HG03066 (cell line): ENCODE results near the gene PDE1C.
A peak's percentile ranks its signal among the peaks of the same experiment; 100 is the strongest.
"Not testable (repeated sequence)": the region's sequence is repeated elsewhere in the genome, so short reads cannot be mapped to it uniquely, and the experiment has no call there.

Source experiments
- ATAC-seq: cut with Tn5 transposase; IDR thresholded peaks from one replicate; pipeline ENCODE4 v1.9.1; 2021; ENCODE audit warnings: low read depth; ENCODE audit not compliant: unreplicated experiment

Gene PDE1C

DNA sequence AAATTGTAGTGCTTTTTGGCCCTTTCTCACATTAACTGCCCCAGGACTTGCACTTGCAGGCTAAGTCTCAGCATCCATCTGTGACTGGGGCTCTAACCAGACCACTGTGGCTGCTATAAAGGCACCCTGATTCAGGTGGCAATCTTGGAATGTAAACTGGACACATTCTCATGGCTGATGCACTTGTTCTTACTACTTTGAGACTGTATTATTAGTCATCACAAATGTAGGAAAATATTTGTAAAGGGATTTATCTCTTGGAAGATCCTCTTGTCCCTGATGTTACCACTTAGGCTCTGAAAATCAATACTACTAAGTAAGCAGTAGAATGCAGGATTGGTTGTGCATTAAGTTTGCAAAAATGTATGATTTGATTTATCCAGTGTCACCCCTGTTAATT is 25.0 kb downstream of the PDE1C start:
- no peak for ATAC-seq

- ATAC-seq: no peak
Observed at GRCh38 chr7:32044739-32045138, 25.5 kb downstream of the PDE1C start.

DNA sequence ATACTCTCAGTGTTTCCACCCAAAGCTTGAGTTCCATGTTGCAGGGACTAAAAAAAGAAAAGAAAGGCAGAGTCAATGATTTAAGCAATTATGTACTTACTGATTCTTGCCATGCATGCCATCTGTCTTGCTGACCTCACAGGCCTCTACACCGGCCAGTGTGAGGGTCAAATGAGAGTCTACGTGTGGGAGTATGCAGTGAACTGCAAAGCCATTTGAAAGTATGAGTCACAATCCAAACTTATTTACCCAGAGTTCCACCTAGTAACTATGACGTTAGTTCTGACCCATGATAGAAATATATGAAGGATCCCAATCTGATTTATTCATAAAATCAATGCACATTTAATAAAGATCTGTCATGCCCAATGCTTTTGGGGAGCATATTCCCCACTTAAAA is 26.5 kb downstream of the PDE1C start:
- peak; percentile 64 for ATAC-seq

DNA sequence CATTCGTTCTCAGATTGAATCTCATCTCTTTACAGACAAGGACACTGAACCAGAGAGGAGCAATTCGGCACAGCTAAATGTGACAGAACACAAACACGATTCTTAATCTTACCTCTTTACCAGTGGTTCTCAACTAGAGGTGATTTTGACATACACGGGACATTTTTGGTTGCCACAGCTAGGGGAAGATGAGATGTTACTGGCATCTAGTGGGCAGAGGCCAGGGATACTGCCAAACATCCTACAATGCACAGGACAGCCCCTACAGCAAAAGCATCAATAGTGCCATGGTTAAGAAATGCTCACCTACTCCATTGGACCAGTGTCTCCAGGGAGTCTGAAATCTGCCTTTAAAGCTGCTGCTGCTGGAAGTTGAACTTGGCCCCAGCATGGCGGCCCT is 27.3 kb downstream of the PDE1C start:
- ATAC-seq: no peak

DNA sequence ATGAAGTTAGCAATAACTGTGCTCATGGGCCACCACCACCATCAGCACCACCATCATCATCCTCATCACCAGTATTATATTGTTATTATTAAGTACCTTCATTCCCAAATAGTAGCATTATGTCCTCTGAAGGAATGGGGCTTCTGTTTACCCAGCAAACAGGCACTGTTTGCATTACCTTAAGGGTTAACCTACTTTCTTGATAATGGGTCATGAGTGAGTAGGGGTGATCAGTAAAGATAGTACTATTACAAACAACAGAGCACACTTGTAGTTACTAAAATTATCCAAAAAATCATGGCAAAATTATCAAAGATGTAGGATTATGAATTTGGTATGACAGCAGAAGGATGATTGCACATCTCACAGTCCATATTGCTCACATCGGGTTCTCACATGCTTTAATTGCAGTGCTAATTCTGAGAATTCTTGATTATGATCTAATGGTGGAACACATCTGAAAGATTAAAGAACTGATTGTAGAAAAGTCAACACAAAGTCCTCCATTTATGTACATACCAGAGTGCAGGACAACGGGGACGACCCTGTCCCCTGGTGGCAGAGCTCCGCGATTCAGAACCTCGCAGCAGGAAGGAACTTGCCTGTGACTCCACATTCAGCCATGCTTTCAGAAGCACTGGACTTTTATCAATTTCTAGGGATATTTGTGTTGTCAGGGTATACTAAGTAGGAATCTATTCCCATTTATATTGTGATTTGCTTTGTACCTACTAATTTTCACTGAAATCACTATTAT is 31.0 kb downstream of the PDE1C start:
- no peak for ATAC-seq

- peak; percentile 77 for ATAC-seq
Observed at GRCh38 chr7:32037650-32038198, 32.5 kb downstream of the PDE1C start.

DNA sequence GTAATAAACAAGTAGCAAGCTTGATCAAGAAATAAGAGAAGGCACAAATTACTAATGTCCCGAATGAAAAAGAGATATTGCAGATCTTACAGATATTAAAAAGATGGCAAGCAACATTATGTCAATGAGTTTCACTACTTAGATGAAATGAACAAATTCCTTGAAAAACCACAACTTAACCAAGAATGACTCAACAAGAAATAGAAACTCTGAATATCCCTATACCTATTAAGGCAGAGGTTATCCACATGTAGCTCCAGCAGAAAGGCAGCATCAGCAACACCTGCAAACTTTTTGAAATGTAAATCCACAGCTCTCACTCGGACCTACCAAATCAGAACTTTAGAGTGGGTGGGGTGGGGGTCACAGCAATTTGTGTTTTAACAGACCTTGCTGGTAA is 33.6 kb downstream of the PDE1C start:
- ATAC-seq: no peak

GRCh38 chr7:32034052-32034451 is 36.2 kb downstream of the PDE1C start:
- no peak for ATAC-seq

DNA sequence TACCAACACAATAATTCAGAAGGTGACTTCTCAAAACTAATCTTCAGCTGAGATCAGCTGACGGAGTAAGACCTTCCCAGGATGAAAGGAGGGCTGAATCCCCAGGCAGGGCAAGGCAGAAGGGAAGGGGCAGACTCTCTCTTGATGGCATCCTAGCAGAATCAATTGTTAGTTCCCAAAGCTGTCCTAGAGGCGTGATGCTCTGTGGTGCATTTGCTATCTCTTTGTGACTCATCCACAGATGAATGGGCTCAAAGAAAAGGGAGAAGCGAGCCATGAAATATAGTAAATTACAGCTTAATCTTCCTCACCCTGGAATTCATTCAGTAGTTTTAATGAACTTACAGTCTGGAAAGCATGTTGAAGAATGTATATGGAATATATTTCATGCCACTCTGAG is 37.2 kb downstream of the PDE1C start:
- no peak for ATAC-seq

DNA sequence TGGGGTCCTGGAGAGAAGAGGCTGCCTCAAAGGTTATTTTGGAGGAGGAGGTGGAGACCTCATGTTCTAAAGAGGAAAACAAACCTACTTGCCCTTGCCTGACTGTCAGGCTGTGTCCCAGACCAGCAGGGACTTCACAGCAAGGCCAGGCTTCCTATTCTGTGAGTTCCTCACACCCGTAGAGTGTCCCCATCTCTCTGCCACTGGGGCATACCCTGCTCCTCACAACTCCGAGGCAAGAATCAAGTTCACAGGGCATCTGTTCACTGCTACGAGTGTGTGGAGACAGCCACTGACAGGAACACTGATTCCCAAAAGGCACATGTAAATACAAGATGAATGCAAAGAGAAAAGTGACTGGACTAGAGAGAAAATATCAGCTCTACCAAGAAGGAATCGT is 38.0 kb downstream of the PDE1C start:
- no peak for ATAC-seq

DNA sequence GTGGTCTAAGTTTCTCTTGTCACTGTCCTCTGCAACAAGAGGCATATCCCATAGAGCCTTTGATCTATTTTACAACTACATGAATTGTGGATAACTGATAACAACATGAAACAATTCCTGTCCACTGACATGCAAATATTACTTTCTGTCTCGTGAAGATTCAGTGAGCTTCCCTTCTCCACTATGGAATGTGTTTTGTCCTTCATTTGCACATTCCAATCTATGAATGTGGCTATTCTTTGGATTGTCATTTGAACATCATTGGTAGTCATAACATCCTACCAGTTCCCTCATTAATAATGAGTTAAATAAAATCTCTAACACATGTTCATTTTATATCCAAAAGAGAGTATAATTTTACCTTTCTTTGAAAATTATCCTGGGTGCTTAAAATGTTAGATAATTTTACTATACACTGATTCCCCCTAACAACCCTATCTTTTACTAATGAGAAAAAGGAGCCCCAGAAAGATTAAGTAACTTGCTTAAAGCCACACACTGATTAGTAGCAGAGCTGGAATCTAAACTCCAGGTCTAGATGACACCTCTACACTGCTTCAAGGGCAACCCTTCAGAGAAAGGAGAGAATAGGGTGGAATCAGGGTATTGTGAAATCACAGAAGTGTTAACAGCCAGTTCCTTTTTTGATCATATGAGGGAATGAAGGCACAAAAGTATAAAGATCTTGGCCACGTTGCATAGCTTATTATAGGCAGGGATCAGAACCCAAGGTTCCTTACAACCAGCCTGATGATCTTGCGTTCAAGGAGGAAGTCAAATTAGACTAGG is 39.1 kb downstream of the PDE1C start:
- ATAC-seq: no peak

DNA sequence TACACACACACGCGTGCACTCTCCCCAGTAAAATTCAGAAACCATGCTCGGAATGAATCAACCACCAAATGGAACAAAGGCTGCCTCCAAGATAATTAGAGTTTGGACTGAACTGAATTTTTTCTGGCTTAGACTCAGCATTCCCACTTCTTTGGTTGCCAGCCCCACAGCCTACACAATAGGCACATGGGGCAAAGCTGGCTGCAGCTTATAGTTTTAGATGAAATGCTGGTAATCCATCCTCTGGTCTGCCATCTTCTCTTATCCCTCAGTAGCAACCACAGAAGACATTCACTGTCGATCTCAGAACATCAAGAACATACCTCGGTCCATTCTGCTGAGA is 44.2 kb downstream of the PDE1C start:
- no peak for ATAC-seq

- no peak for ATAC-seq
Observed at GRCh38 chr7:32025381-32026082, 44.7 kb downstream of the PDE1C start.

- ATAC-seq: no peak
Observed at GRCh38 chr7:32023376-32023775, 46.8 kb downstream of the PDE1C start.

DNA sequence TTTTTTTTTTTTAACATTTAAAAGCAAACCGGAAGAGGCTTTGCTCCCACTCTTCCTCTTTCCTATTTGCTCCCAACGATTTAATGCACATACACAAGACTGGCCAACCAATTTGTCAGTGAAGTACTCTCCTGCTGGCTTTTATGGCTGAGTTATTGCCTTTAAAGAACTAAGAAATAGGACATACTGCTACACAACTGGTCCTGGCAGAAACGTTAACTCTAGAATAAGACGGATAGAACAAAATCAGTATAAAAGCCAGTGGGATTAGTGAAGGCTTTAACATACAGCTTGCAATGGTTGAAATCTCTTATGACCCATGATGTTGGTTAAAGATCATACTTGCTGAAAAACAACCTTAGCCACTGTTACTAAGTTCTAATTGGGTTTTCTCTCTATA is 47.2 kb downstream of the PDE1C start:
- no peak for ATAC-seq

DNA sequence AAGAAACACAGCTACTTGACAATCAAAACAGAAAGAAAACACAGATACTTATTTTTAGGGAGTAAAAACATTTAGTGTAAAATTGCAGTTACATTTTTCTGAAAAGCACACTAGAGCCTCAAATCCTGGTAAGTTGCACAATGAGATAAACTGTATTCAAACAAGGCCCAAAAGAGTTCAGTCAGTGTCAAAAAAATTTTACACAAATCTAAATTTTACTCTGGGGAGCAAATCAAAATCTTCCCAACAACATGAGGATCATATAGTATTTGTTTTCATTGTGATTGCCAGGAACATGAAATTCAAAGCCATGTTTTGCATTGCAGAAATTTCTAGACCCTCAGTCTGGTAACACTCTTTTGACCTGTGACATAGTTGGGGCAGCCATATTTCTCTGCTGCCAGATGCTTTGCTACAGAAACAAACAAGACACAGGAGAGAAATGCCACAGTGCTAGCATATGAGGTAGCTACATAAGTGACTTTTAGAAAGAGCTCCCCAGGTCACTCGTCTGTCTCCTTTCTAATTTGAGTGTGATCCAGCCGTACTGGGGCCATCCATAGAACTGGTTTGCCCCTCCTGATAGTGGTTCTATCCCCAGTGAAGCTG is 49.6 kb downstream of the PDE1C start:
- ATAC-seq: no peak

- no peak for ATAC-seq
Observed at GRCh38 chr7:32018845-32019578, 51.2 kb downstream of the PDE1C start.

GRCh38 chr7:32015133-32015532 is 55.1 kb downstream of the PDE1C start:
- ATAC-seq: no peak

GRCh38 chr7:32013471-32013870 is 56.7 kb downstream of the PDE1C start:
- ATAC-seq: not testable (repeated sequence)

DNA sequence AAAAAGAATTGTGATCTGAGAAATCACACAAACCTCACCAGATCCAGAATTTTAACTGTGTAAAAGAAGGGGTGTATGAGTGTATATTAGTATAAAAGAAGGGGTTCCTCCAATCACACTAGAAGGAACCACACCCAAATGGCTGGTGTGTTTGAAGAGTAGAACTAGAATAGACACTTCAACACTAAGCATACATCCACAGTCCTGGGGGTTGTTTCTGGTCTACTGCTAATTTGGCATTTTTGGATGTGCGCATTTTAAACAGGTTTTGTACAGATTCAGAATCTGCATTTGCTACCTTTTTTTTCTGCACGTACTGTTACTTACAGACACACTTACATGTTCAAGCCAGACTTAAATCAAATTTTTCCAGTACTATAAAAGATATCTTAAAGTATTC is 64.6 kb downstream of the PDE1C start:
- no peak for ATAC-seq
